Hepatic stellate cell (primary cell): ENCODE results near the gene PCNX3.
A peak's percentile ranks its signal among the peaks of the same experiment; 100 is the strongest.
"Not testable (repeated sequence)": the region's sequence is repeated elsewhere in the genome, so short reads cannot be mapped to it uniquely, and the experiment has no call there.

Experiments used
- DNase-seq: peaks from one replicate; pipeline ENCODE4 v3.0.0; 2011; ENCODE audit warnings: low spot score

PCNX3 gene

DNA sequence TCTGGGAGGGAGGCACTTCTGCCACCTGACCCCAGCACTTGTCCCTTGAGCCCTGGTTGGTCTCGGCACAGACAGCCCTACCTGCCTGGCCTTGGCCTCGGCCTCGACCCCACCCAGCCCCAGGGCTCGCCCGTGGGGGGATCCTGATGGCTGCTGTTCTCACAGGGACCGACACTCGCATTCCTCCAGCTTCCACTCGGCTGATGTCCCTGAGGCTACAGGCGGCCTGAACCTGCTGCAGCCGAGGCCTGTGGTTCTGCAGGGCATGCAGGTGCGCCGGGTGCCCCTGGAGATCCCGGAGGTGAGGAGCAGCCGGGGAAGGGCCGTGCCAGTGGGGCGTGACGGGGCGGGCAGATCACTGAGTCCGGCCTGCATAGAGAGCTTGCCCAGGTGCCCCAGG is 5.1 kb downstream of the PCNX3 start:
- DNase-seq, result no peak

- no peak for DNase-seq
Observed at GRCh38 chr11:65621460-65621859, 5.9 kb downstream of the PCNX3 start.

GRCh38 chr11:65622011-65622410 is 6.4 kb downstream of the PCNX3 start:
- no peak for DNase-seq

DNA sequence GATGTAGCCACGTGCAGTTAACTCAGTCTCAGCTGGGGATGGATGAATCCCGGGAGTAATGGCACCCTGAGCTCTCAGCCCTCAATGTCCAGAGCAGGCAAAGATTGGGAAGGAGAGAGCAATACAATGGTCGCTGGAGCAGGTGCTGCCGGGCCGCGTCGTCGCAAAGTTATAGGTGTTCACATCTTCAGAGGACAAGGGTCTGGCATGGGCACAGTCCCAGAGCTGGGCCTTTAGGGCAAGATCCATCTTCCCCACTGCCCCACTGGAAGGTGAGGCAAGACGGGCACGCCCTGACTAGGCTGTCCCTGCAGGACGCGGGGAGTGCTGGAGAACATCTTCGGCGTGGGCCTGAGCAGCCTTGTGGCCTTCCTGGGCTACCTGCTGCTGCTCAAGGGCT is 7.6 kb downstream of the PCNX3 start:
- no peak for DNase-seq

DNA sequence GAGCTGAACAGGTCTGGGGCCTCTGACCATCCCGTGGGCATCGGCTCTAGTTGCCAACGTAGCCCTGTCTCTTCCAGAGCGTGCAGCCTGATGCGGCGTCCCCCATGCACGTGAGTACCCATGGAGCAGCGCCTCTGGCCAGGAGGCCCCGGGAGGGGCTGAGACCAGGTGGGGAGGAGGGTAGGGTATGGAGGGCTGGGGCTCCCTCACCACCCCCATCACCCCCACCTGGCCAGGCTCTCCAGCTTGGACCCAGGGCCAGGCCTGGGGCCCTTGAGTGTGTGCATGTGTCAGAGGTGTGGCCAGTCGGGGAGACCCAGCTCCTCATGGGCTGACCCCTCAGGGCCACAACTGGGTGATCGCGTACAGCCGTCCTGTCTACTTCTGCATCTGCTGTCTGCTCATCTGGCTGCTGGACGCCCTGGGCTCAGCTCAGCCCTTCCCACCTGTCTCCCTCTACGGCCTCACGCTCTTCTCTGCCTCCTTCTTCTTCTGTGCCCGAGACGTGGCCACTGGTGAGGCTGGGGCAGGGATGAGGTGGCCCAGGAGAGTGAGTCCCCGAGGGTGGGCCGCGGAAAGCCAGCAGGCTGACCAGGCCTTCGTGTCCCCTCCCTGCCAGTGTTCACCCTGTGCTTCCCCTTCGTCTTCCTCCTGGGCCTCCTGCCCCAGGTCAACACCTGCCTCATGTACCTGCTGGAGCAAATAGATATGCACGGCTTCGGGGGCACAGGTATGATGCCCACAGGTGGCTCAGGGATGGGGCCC is 8.5 kb downstream of the PCNX3 start:
- DNase-seq, result no peak

DNA sequence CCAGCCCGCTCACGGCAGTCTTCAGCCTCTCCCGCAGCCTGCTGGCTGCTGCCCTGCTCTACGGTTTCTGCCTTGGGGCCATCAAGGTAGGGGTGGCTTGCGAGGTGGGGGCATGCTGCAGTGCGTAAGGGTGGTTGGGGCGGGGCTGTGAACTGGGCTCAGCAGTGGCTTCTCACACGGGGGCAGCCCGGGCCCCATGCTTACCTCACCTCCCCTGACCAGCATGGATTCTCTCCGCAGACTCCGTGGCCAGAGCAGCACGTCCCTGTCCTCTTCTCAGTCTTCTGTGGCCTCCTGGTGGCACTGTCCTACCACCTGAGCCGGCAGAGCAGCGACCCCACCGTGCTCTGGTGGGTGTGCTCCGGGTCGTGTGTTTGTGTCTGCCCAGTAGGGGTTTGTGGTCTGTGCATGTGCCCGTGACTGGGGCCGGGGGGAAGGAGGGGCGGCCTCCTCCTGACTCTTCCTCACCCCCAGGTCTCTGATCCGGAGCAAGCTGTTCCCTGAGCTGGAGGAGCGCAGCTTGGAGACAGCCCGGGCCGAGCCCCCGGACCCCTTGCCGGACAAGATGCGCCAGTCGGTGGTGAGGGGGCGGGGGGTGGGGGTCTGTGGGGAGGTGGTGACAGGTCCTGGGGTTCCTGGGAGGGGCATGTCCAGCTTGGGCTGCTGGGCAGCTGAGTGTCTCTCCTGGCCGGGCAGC is 9.5 kb downstream of the PCNX3 start:
- no peak for DNase-seq

- DNase-seq, result no peak
Observed at GRCh38 chr11:65625628-65626342, 10.2 kb downstream of the PCNX3 start.

GRCh38 chr11:65627202-65627601 is 11.6 kb downstream of the PCNX3 start:
- no peak for DNase-seq

- DNase-seq, result no peak
Observed at GRCh38 chr11:65629579-65629978, 14.0 kb downstream of the PCNX3 start.

- no peak for DNase-seq
Observed at GRCh38 chr11:65630215-65630614, 14.6 kb downstream of the PCNX3 start.

DNA sequence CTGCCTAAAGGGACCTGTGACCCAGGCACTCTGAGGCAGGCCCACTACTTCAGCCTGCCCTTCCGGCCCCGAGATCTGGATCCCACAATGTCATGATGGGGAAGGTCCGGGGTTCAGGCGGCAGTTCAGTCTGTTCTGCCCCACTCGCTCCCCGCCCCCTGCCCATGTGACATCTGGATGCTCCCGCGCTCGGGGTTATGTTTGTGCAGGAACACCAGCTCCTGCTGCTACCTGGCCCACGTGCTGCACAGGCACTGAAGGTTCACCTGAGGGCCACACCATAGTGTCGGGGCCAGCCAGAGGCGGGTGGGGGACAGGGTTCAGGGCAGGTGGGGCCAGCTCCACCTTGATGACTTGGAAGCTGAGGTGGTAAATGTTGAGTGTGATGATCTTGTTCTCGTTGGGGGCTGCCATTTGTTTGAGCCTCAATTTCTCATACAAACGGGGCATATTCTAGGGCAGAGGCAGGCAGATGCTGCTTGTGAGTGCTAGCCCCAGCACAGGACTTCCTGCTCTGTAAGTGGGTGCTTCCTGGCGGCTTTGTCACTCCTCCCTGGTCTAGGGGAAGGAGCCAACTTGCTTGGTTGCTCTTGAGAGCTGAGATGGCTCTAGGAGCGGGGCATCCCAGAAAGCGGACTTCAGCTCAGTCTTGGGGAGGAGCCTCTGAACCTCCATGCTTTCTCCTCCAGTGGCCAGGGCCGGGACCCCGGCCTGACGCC is 18.0 kb downstream of the PCNX3 start:
- no peak for DNase-seq

GRCh38 chr11:65634109-65634436 is 18.5 kb downstream of the PCNX3 start:
- no peak for DNase-seq

DNA sequence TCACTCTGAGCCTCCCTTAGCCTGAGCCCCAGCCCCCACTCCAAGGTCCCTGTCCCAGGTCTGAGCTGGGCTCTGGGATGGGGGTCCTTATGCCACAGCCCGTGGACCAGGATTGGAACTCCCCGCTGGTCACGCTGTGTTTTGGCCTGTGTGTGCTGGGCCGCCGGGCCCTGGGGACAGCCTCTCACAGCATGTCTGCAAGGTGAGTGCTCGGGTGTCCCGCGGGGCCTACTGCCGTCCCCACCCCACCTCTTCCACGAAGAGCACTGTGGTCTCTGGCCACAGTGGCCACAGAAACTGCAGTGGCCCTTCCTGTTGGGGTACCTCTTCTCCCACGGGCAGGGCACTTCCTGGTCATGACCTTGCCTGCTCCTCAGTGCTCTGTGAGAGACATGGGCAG is 18.9 kb downstream of the PCNX3 start:
- no peak for DNase-seq

- DNase-seq, result no peak
Observed at GRCh38 chr11:65634905-65635731, 19.5 kb downstream of the PCNX3 start.

DNA sequence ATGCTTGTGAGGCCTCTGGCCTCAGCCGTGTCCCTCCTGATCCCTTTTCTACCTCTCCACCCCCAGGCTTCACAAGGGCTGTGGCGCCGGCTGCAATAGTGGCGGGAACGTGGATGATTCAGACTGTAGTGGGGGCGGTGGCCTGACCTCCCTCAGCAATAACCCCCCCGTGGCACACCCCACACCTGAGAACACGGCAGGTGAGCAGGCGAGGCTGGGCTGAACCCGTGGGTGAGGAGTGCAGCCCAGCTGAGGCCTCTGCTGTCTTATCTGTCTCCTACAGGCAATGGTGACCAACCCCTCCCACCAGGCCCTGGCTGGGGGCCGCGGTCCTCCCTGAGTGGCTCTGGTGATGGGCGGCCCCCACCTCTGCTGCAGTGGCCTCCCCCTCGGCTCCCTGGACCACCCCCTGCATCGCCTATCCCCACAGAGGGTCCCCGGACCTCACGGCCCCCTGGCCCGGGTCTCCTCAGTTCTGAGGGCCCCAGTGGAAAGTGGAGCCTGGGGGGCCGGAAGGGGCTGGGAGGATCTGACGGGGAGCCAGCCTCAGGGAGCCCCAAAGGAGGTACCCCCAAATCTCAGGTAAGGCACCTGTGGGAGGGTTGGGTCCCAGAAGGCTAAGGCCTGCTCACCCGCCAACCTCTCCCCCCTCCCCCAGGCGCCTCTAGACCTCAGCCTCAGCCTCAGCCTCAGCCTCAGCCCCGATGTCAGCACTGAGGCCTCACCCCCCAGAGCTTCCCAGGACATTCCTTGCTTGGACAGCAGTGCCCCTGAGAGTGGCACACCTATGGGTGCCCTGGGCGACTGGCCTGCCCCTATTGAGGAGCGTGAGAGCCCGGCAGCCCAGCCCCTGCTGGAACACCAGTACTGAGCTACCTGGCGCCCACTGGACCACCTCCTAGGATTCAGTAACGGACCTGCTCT is 20.8 kb downstream of the PCNX3 start:
- no peak for DNase-seq

DNA sequence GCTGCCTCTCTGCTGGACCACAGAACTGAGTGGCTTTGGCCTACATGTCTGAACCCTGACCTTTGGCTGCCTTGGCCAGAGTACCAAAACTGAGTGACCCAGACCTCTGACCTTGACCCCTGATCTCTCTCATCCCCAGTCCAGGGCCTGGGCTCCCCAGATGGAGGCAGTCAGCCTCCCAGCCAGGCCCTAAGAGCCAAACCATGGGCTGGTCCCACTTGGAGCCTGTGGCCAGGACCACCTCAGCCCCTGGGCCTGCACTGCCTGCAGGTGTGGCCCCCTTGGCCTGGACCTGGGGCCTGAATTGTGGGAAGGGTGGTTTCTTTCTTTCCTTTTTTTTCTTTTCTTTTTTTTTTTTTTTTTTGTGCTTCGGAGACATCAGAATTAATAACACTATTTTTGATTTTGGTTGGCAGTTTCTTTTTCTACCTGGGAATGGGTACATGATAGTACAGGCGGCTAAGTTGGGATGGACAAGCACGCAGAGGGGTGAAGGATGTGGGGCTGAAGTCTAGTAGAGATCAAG is 21.5 kb downstream of the PCNX3 start:
- DNase-seq, result no peak

DNA sequence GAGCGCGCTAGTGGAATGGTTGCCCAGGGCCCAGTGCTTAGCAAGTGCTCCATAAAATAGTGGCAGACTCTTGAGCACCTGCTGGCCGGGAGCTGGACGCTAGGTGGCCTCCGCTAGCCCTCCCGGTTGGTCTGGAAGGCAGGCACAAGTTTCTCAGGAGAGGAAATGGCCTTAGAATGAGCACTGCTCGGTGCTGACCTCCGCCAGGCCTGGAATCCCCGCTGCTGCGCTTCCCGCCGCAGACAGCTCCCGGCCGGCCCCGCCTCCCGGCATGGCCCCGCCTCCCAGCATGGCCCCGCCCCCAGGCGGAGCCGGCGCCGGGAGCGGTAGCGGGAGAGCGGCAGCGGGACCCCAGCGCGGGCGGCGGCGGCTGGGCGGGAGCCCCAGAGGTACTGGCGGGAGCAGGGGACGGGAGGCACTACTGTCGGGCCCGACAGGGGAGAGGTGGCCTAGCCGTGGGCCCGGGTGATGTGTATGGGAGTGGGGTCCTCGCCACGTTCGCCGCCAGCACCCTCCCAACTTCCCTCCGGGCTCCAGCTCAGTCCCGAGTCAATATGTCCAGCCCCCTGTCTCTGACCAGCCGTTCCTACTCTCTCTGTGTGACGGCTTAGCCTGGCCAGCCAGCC is 22.3 kb downstream of the PCNX3 start, which contains the start of gene SIPA1:
TSS of gene SIPA1 (plus strand) at position 308 of the 626 bp plus-strand sequence. CDS start 2,821 bp downstream, outside the sequence.
- DNase-seq, result peak; percentile 91

DNA sequence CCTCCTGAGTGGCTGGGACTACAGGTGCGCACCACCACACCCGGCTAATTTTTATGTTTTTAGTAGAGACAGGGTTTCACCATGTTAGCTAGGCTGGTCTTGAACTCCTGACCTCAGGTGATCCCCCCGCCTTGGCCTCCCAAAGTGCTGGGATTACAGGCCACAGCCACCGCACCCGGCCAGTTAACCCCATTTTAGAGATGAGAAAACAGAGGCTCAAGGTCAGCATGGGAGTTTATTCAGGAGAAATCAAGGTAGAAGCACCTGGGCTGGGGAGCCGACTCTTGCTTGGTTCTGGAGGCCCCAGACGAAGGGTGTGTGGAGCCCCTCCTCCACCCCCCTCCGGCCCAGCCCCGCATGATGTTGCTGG is 23.6 kb downstream of the PCNX3 start:
- not testable (repeated sequence) for DNase-seq

DNA sequence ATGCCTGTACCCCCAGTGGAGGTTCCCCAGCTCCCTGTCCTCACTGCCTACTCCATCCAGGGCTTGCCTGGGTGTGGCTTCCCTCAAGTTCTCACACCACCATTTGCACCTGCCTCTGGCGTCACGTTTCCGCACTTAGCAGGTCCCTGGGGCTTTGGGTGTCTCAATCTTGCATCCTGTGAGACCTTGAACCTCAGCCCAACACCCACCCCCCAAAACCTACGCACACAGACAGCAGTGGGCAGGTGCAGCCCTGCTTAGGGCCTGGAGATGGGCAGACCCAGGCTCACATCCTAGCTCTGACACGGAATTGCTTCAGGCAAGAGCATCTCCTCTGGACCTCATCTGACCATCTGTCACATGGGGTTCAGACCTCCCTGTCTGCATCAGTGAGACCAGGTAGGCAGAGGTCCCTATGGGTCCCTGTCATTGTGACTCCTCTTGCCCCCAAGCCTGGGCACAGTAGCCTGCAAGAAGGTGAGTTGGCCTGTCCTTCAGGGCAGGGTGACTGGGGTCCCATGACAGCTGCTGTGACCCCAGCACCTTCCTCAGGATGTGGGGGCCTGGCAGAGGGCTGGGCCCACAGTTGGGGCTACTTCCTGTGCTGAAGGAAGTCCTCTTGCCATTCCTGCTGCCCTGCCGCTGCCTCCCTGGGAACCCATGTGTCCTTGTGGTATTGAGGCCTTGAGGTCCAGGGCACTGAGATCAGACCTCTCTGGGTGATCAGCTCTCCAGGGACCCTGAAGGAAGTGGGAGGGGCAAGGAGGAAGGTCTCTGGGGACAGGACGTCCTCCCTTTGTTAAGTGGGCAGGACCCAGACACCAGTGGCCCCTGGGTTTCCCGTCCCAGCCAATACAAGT is 24.3 kb downstream of the PCNX3 start:
- DNase-seq, result no peak
